ENCODE data around the gene SLC35E2B.

Gene SLC35E2B

DNA sequence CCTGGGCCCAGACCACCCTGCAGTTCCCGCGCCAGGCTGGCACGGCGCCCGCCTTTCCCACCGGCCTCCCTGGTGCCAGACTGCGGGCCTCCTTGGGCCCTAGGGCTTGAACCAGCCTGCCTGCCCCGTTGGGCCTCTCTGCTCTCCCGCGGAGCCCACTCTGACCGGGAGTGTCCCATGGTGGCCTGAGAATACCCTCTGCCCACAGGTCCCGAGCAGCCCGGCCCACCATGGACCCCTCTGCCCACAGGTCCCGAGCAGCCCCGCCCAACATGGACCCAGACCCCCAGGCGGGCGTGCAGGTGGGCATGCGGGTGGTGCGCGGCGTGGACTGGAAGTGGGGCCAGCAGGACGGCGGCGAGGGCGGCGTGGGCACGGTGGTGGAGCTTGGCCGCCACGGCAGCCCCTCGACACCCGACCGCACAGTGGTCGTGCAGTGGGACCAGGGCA lies 69.4 kb downstream of the SLC35E2B start:
- DNase-seq: no peak

DNA sequence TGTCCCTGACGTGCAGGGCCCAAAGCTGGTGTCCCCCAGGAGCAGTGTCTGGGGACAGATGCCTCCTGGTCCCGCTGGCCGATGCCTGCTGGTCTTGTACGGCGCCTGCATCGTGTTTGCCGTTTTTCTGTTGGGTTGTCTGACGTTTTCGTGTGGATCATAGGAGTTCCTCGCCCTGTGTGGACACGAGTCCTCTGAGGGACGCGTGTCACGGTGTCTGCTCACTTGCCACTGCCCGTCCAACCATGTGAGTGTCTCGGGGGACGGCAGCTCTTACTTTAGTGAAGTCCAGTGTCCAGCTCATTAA lies 69.9 kb downstream of the SLC35E2B start:
- no peak for DNase-seq

DNA sequence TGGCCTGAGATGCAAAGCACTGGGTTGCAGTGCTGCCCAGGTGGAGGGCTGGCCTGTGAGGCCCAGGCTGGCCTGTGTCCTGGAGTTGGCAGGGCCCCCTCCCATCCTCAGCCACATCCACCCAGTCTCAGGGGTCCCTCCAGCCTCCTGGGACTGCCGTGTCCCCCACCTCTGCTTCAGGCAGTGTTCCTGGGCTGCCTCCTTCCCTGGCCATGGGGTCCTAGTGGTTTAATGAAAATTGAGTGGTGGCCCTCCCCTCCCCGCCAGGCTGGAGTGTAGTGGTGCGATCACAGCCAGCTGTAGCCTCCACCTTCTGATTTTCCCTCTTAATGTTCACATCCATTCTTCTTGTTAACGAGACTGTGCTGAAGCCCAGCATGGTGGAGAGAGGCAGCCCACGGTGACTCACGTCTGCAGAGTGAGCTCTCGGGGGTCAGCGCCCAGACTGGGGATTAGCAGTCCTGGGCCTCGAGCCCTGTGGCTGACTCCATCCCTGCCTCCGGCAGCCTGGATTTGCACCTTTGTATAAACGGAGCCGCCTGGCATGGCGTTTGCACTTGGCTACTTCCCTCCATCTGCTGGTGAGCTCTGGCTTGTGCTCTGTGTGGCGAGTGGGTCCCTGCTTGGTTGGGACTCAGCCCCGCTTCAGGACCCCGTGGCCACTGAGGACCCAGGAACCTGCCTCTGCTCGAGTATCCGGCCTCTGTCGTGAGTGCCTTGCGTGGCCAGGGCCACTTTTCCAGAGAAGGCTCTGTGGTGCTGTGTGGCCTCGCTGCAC lies 70.4 kb downstream of the SLC35E2B start:
- no peak for DNase-seq

DNA sequence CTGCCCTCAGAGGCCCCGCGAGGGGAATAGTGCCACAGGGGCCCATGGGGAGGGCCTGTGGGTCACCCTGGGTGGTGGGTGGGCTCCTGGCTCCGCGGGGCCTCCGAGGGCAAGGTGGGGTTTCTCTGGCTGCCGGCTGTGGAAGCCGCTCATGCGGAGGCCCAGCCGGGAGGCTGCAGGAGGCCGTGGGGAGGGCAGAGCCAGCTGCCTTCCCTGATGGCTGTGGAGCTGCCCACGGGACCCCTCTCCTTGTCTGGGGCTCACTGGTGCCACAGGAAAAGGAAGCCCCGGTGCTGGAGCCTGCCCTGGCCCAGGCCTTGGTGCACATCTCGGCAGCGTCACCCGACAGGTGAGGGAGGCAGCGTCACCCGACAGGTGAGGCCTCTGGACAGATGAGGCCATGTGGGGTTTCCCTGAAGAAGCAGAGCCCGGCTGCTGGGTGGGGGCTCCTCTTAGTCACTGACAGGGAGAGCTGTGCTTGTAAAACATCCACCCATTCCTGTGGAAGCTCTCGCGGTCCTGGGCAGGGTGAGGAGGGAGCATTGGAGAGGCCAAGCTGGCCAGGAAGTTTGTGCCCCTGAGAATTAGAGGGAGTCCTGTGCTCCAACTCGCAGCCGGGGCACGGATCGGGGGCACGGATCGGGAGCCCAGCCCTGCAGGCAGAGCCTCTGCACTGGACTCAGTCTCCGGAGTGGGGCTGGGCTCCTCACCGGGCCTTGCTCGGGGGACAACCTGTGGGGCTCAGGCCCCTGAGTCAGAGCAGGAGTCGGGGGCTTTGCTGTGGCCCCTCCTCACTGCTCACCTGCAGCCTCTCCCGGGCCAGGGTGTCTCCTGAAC lies 71.2 kb downstream of the SLC35E2B start:
- no peak for DNase-seq

DNA sequence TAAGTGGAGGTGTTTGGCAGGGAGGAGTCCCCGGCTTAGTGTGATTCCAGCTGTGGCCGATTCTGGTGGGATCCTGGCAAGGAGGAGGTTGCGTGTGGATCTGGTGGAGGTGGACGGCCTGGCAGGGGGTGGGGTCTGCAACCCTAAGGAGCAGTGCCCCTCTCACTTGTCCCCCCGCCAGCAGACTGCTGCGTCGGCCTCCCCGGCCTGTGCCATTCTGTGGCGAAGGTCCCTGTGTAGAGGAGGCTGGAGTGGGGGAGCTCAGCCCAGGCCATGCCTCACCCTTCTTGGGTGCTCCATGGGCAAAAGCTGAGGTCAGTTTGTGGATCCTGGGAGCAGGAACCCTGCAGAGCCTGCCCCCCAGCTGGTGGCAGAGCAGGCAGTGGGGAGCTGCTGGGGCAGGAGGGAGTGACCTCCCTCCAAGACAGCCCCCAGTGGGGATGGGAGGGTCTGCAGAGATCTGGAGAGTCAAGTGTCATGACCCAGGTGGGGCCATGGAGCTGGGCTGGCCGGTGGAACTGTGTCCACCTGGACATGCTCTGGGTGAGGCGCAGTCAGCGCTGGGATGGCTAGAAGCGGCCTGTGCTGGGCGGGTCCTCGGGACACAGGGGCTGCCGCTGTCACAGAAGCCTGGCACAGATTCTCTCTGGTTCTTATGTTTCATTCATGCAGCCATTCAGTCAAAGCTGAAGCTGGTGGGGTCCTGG lies 72.0 kb downstream of the SLC35E2B start:
- DNase-seq: no peak

DNA sequence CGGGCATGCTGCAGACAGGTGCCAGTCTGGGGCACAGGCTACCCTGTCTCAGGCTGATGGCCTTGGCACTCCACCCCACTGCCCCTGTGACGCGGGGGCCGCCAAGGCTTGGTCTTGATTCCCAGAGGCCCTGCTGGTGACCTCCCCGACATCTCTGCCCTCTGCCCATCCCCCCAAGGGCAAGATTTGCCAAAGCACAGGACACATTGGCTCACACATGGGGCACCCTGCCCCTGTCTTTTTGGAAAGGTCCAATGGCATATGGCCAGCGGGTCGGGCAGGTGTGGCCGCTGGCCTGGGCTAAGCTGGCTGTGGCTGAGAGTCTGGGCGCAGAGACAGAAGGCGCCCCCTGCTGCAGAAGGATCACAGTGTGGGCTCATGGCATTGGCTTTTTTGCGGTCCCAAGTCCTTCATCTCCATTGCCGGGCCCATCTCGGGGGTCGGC lies 72.7 kb downstream of the SLC35E2B start:
- no peak for DNase-seq

DNA sequence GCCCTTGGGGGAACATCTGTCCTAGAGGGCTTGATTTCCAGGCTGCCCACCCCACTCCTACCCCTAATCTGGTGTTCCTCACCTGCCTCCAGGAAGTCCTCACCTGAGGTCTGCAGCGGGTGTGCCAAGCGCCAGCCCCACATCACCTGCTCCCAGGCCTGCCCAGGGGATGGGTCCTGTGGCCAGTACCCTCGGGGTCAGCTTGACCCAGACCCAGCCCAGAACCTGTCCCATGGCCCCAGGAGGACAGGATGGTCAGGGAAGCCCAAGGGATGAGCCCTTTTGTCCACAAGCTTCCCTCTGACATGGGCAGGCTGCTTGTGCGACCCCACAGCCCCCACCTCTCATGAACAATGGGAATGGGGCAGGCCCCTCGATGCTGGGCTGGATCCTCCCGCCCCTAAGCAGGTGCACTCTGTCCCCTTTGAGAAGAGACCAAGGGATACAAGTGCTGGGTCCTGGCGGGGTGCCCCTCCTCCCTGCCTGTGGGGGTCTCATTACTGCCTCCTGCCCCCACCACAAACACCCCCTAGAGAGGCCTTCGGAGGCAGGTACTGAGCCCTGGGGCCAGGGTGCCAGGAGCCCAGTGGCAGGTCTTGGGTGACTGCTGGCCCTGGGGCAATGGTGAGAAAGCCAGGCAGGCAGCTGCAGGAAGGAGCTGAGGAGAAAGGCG lies 74.1 kb downstream of the SLC35E2B start:
- no peak for DNase-seq

DNA sequence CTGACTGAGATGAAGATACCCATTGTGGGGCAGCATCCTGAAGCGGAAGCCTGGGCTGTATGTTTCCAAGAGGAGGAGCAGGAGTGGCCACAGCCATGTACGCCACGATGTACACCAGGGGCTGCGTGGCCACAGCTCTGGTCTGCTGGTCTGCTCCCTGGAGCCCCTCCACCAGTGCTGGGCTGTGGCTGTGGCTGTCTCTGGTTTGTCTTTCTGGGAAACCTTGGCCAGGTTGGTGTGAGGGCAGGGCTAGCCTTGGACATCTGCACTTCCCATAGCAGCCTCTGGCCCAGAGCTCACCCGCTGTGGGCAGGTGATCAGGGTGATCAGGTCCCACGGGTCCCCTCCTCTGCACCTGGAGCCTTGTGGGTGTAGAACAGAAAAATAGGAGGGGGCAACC lies 74.7 kb downstream of the SLC35E2B start:
- DNase-seq: no peak

DNA sequence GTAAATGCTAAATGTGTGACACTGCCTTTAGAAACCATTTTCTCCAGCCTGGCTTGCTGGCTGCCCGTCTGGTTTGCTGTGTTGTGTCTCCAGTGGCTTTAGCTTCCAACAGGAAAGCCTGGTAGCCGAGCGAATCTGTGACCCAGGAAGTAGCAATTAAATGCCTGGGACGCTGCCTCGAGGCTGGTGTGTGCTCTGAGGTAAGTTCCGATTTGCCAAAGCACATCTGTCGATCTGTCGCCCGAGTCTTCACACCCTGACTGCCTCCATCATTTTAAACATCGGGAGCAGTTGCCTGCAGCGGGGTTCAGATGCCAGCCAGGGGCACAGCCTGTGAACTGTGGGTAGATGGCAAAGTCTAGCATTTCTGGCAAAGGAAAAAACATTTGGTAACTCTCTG lies 75.1 kb downstream of the SLC35E2B start:
- DNase-seq: no peak

DNA sequence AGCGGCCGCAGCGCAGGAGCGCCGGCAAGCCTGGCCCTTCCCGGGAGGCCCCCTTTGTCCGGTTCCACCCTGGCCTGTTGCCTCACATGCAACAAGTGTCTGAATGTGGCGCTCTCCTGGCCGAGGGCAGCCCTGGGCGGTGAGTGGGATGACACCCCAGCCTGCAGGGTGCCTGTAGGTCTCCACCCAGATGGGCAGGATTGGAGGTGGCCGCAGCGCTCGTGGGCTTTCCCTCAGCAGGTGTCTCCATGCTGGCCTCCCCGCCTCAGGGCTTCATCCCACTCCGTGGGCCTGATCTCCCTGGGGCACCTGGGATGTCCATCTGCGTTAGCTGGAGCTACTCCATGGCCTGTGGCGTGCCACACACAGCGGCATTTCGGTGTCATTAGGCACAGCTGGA lies 75.8 kb downstream of the SLC35E2B start:
- DNase-seq: no peak

DNA sequence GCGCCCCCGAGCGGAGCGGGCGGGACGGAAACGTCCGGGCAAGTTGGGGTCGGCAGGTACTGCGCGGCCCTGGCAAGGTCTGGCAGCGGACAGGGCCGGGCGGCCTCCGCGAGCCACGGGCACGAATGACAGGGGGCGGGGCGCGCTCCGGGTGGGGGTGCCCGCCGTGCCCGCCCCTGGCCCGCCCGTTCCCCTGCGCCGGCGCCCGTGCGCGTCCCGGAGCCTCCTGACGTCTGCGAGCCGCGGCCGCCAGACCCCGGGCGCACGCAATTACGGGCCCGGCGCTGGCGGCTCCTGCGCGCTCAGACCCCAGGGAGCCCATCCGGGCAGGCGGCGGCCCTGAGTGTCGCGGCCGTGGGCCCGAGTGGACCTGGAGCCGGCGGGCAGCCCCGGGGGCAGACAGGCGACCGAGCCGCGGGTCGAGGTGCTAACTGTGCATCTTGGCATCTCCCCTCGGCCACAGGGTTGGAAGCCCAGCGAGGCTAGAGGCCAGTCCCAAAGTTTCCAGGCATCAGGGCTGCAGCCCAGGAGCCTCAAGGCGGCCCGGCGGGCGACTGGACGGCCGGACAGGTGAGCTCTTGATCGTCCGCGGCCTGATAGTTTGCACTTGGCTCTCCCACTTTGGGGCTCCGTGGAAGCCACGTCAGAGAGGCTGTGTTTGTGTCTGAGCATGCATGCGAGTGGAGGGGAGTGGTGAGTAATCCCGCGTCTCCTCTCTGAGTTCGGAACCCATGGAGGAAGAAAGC lies 76.4 kb downstream of the SLC35E2B start:
- DNase-seq: no peak

DNA sequence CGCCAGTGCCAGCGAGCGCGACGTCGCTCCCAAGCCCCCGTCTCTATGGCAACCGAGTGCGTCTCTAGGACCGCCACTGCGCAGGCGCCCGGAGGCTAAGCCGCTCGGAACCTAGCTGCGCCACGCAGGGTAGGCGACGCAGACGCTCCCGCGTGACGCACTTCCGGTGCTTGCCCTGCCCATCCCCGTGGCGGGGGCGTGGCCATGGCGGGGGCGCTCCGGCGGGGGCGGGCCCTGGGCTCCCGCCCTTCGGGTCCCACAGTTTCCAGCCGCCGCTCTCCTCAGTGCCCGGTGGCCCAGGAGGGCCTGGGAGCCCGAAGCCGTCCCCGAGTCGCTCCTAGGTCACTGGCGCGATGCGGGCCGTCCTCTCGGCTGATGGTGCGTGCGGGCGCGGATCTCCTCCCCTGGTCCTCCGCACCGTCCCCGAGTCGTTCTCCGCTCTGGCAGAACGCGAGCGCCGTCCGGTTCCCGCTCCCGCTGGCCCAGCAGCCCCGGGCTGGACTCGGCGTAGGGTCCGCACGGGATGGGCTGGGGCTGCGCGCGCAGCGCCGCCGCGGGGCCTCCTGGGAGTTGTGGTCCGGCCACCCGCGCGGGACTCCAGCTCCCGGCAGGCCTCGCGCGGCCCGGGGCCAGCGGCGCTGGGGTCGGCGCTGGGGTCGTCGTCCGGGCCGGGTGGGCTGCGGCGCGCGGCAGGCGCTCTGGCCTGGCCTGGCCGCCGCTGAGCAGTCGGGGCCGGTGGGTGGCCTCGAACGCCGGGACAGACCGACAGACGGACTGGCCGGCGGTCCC lies 77.1 kb downstream of the SLC35E2B start, which contains the start of gene MIB2:
TSS of gene MIB2 (plus strand) at position 245 of the 789 bp plus-strand sequence. CDS start 7,953 bp downstream, outside the sequence.
- peak; percentile 92 for DNase-seq

DNA sequence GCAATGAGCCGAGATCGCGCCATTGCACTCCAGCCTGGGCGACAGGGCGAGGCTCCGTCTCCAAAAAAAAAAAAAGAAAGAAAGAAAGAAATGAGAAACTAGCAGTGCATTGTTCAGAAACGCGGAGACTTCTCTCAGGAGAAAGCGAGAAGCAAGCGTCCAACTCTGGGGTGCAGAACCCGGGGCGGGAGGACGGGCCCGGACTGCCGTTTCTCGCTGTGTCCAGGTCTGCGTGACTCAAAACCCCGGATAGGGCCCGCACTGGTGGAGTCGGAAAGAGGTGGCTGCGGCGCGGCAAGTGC lies 77.7 kb downstream of the SLC35E2B start:
- DNase-seq: no peak

DNA sequence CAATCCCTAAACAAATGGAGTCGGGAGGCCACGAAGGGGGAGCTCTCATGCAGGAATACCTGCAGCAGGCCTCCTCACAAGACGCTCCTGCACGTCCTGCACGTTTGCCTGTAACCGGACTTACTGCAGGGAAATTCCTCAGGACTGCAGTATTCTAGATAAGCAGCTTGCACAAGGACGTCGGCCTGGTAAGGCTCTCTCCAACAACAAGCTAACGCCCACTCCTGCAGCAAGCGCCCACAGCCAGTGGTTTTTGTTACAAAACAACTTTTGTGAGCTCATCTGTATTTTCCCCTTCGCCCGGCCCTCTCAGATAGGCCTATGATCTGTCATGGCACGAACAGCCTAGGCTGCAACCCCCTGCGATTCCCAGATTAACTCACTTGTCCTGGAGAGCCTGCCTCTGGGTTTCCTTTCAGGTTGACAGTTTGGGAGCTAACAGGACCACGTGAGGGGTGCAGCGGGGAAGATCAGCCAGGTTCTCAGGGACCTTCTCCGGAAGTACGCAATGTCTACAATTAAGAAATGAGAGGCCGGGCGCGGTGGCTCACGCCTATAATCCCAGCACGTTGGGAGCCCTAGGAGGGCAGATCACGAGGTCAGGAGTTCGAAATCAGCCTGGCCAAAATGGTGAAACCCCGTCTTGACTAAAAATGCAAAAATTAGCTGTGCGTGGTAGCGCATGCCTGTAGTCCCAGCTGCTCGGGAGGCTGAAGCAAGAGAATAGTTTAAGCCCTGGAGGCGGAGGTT lies 78.2 kb downstream of the SLC35E2B start:
- DNase-seq: peak; percentile 86

DNA sequence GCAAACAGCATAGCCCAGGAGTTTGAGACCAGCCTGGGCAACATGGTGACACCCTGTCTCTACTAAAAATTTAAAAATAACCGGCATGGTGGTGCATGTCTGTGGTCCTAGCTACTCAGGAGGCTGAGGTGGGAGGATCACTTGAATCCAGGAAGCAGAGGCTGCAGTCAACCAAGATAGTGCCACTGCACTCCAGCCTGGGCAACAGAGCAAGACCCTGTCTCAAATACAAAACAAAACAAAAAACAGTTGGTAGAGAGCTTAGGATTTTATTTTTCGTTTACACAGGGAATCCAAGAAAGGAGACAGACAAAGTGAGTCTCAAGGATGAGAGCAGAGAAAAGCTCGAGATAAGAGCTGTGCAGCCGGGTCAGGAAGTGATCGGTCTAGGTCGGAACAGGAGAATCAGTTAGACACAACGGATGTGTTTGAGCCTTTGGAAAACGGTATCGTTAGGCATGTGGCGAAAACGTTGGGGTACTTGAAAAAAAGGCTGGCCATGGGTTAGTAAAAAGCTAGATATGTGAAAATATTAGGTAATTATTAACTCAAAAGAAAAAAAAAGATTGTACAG lies 79.0 kb downstream of the SLC35E2B start:
- no peak for DNase-seq

DNA sequence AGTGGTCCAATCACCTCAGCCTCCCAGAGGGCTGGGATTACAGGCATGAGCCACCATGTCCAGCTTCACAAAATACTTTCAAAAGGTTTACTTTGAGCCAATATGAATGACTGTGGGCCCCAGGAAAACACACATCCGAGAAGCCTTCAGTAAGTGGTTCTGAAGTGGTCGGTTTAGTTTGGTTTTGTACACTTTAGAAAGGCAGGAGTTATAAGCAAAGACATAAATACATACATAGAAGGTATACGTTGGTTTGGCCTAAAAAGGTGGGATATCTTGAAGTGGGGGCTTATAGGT lies 80.5 kb downstream of the SLC35E2B start:
- no peak for DNase-seq

DNA sequence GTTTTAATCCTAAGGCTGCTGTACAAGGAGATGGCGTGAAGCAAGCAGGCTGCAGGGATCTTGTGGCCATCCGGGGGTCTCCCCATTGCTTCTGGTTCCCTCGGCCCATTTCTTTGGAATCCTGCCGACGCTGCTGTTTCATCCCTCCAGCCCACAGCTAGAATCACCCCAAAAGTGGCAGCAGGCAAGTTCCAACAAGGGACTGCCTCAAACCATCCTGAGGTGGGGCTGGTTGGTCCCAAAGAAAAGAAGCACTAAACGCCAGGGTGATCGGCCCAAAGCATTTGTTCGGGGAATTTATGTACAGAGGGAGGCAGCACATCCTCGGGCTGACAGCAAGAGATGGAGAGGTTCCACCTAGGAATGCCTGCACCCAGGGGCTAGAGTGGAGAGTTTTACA lies 81.8 kb downstream of the SLC35E2B start:
- DNase-seq: no peak

DNA sequence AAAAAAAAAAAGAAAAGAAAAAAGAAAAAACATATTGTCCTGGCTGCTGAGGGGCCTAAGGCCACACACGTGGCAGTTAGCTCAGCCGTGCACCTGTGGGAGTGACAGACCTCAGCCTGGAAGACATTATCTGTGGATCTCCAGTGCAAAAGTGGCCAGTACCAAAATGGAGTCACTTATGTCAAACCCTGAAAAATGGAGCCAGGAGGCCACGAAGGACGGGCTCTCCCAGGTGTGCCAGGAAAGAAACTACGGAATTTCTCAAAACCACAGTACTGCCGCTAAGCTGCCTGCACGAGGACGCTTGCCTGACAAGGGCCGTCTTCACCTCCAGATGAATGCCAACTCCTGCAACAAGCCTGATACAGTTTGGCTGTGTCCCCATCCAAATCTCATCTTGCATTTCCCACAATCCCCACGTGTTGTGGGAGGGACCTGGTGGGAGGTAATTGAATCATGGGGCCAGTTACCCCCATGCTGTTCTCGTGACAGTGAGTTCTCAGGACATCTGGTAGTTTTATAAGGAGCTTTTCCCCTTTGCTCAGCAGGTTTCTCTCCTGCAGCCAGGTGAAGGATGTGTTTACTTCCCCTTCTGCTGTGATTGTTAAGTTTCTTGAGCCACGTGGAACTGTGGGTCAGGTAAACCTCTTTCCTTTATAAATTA lies 82.6 kb downstream of the SLC35E2B start:
- no peak for DNase-seq
